HG03039 (cell line): Measurements from ENCODE around the gene POSTN.

Experiments used
- ATAC-seq: cut with Tn5 transposase; IDR thresholded peaks from one replicate; pipeline ENCODE4 v1.9.1; 2021; ENCODE audit warnings: mild to moderate bottlenecking, moderate library complexity; ENCODE audit not compliant: unreplicated experiment

The POSTN gene

GRCh38 chr13:37526710-37527473 is 71.7 kb downstream of the POSTN start:
- ATAC-seq: no peak

- no peak for ATAC-seq
These were observed 83.3 kb downstream of the POSTN start for GRCh38 chr13:37515226-37515625.
